ENCODE measurements around the gene QSER1. TPM values are rescaled to one million over a fixed set of nuclear protein-coding genes. Genes with fewer than 3 reads are reported as not detected.
"Not testable (repeated sequence)": the region's sequence is repeated elsewhere in the genome, so short reads cannot be mapped to it uniquely, and the experiment has no call there.

QSER1 gene
- total RNA-seq, 1 donor from 2014 or later = 13.3 TPM

- intact Hi-C loops (cut with micrococcal nuclease) = loop anchor here (2.0 kb wide), 1 partner anchor 19 kb away; no protein-coding TSS in a partner anchor
Measured at GRCh38 chr11:32991427-32991826, 98.8 kb downstream of the QSER1 start.

- intact Hi-C loops (cut with micrococcal nuclease) = loop anchor here (2.0 kb wide), 1 partner anchor 19 kb away; no protein-coding TSS in a partner anchor
Measured at GRCh38 chr11:32991898-32992297, 99.3 kb downstream of the QSER1 start.

GRCh38 chr11:33000181-33000580, 107.6 kb downstream of the QSER1 start:
- intact Hi-C loops (cut with micrococcal nuclease) = no loop called here

GRCh38 chr11:33001281-33001680, 108.7 kb downstream of the QSER1 start:
- intact Hi-C loops (cut with micrococcal nuclease) = no loop called here

GRCh38 chr11:33001751-33002542, 109.3 kb downstream of the QSER1 start:
- intact Hi-C loops (cut with micrococcal nuclease) = no loop called here

GRCh38 chr11:33005175-33005574, 112.6 kb downstream of the QSER1 start:
- intact Hi-C loops (cut with micrococcal nuclease) = no loop called here

- intact Hi-C loops (cut with micrococcal nuclease) = no loop called here
Measured at GRCh38 chr11:33006010-33006409, 113.4 kb downstream of the QSER1 start.

GRCh38 chr11:33013755-33014154, 121.1 kb downstream of the QSER1 start:
- intact Hi-C loops (cut with micrococcal nuclease) = loop anchor here (5.0 to 10.0 kb wide), 2 partner anchors 244 to 761 kb away; partner anchors contain the start of genes FBXO3 and HIPK3

- intact Hi-C loops (cut with micrococcal nuclease) = loop anchor here (1.0 to 10.0 kb wide), 2 partner anchors 23 to 759 kb away; partner anchors contain the start of genes FBXO3 and TCP11L1
Measured at GRCh38 chr11:33015621-33016551, 123.3 kb downstream of the QSER1 start, which contains the start of gene DEPDC7. DEPDC7 (plus strand) TSS chr11:33015878; CDS start chr11:33015956, 78 bp downstream.

- intact Hi-C loops (cut with micrococcal nuclease) = loop anchor here (10.0 kb wide), 1 partner anchor 758 kb away; the partner anchor contains the start of gene FBXO3
Measured at GRCh38 chr11:33016654-33017053, 124.0 kb downstream of the QSER1 start.

GRCh38 chr11:33017478-33017877, 124.9 kb downstream of the QSER1 start:
- intact Hi-C loops (cut with micrococcal nuclease) = loop anchor here (10.0 kb wide), 1 partner anchor 757 kb away; the partner anchor contains the start of gene FBXO3

- intact Hi-C loops (cut with micrococcal nuclease) = loop anchor here (10.0 kb wide), 1 partner anchor 757 kb away; the partner anchor contains the start of gene FBXO3
Measured at GRCh38 chr11:33017965-33018364, 125.4 kb downstream of the QSER1 start.

- intact Hi-C loops (cut with micrococcal nuclease) = loop anchor here (10.0 kb wide), 1 partner anchor 756 kb away; the partner anchor contains the start of gene FBXO3
Measured at GRCh38 chr11:33018840-33019239, 126.2 kb downstream of the QSER1 start.

- intact Hi-C loops (cut with micrococcal nuclease) = no loop called here
Measured at GRCh38 chr11:33021501-33021900, 128.9 kb downstream of the QSER1 start.

- intact Hi-C loops (cut with micrococcal nuclease) = no loop called here
Measured at GRCh38 chr11:33021937-33022336, 129.3 kb downstream of the QSER1 start.

- intact Hi-C loops (cut with micrococcal nuclease) = no loop called here
Measured at GRCh38 chr11:33025339-33025722, 132.7 kb downstream of the QSER1 start.

GRCh38 chr11:33027233-33027632, 134.6 kb downstream of the QSER1 start:
- intact Hi-C loops (cut with micrococcal nuclease) = no loop called here

- intact Hi-C loops (cut with micrococcal nuclease) = no loop called here
Measured at GRCh38 chr11:33027846-33028536, 135.4 kb downstream of the QSER1 start.

GRCh38 chr11:33028537-33028914, 135.9 kb downstream of the QSER1 start:
- intact Hi-C loops (cut with micrococcal nuclease) = no loop called here

GRCh38 chr11:33029218-33029617, 136.6 kb downstream of the QSER1 start:
- intact Hi-C loops (cut with micrococcal nuclease) = not testable (repeated sequence)
